ENCODE results near the gene LDAH.
A peak's percentile ranks its signal among the peaks of the same experiment; 100 is the strongest.

The LDAH gene

GRCh38 chr2:20664071-20664390, 158.9 kb downstream of the LDAH start:
- DNase-seq (ENCODE audit: low read depth) = no peak
- H3K4me3 ChIP-seq (ENCODE audit: low read length) = no peak overlapping the region
- TF ChIP-seq CTCF (conservative IDR thresholded peaks at IDR 0.05; ENCODE audit: low read depth, low read length) = no peak

- H3K4me3 ChIP-seq (ENCODE audit: low read length) = no peak overlapping the region
- no peak for DNase-seq (ENCODE audit: low read depth)
- no peak for TF ChIP-seq CTCF (conservative IDR thresholded peaks at IDR 0.05; ENCODE audit: low read depth, low read length)
Measured at GRCh38 chr2:20663196-20664070, 159.5 kb downstream of the LDAH start.

- no peak overlapping the region for H3K4me3 ChIP-seq (ENCODE audit: low read length)
- no peak for TF ChIP-seq CTCF (conservative IDR thresholded peaks at IDR 0.05; ENCODE audit: low read depth, low read length)
- no peak for DNase-seq (ENCODE audit: low read depth)
Measured at GRCh38 chr2:20662308-20662937, 160.5 kb downstream of the LDAH start.

GRCh38 chr2:20661421-20662307, 161.2 kb downstream of the LDAH start:
- H3K4me3 ChIP-seq (ENCODE audit: low read length) = no peak overlapping the region
- peak; percentile 99 for TF ChIP-seq CTCF (conservative IDR thresholded peaks at IDR 0.05; ENCODE audit: low read depth, low read length)
- peak; percentile 20 for DNase-seq (ENCODE audit: low read depth)

- no peak overlapping the region for H3K4me3 ChIP-seq (ENCODE audit: low read length)
- no peak for DNase-seq (ENCODE audit: low read depth)
- TF ChIP-seq CTCF (conservative IDR thresholded peaks at IDR 0.05; ENCODE audit: low read depth, low read length) = no peak
Measured at GRCh38 chr2:20660506-20661420, 162.1 kb downstream of the LDAH start.

- no peak overlapping the region for H3K4me3 ChIP-seq (ENCODE audit: low read length)
- no peak for DNase-seq (ENCODE audit: low read depth)
- peak; percentile 1 for TF ChIP-seq CTCF (conservative IDR thresholded peaks at IDR 0.05; ENCODE audit: low read depth, low read length)
Measured at GRCh38 chr2:20657522-20658235, 165.2 kb downstream of the LDAH start.
